Transverse colon (tissue), 4 donors: ENCODE data around the gene PAFAH1B2. TPM values are rescaled to one million over a fixed set of nuclear protein-coding genes. Genes with fewer than 3 reads are reported as not detected.

Experiments
- DNase-seq: peaks from one replicate; pipeline ENCODE4 v3.0.0-alpha.2; 2019
- H3K27ac ChIP-seq, 4 donors: fragments of 200-600 bp; sonication (generic); 2 replicates each; pipeline ENCODE4 v1.5.1; 2016 to 2018; ENCODE audit warnings: inconsistent platforms in 4 of 4
- H3K27me3 ChIP-seq: fragments of 200-600 bp; sonication (generic); 2 replicates; pipeline ENCODE4 v1.5.1; 2017; ENCODE audit warnings: inconsistent platforms
- H3K36me3 ChIP-seq, 4 donors: fragments of 200-600 bp; sonication (generic); 2 replicates each; pipeline ENCODE4 v1.5.1; 2017 to 2019; ENCODE audit warnings: inconsistent platforms in 4 of 4
- H3K4me1 ChIP-seq, 4 donors: fragments of 200-600 bp; sonication (generic); 2 replicates each; pipeline ENCODE4 v1.5.1; 2017 to 2020; ENCODE audit warnings: inconsistent platforms in 4 of 4
- H3K4me3 ChIP-seq, 4 donors: fragments of 200-600 bp; sonication (generic); 1 replicate in 1 of 4; 2 replicates in 3 of 4; pipeline versions ENCODE4 v1.5.1 to v1.6.1; 2017 to 2019; ENCODE audit warnings: inconsistent platforms in 4 of 4
- H3K9me3 ChIP-seq, 2 donors: fragments of 200-600 bp; sonication (generic); 2 replicates each; pipeline ENCODE4 v1.5.1; 2017 to 2019; ENCODE audit warnings: inconsistent platforms in 2 of 2
- EP300 ChIP-seq: sonication (generic); formaldehyde crosslinking; IDR thresholded peaks from one replicate; pipeline ENCODE4 v1.6.1; 2017; ENCODE audit warnings: antibody characterized with exemption, low read depth
- POLR2A ChIP-seq: fragments of 450-650 bp; IDR thresholded peaks from one replicate; pipeline ENCODE4 v1.6.1; 2016; ENCODE audit warnings: antibody characterized with exemption, mild to moderate bottlenecking, moderate library complexity
- POLR2AphosphoS5 ChIP-seq, 3 donors: sonication (generic); formaldehyde crosslinking; IDR thresholded peaks; one replicate each; pipeline ENCODE4 v1.6.1; 2016; ENCODE audit warnings: antibody characterized with exemption in 3 of 3
- WGBS, 2 donors: methylation state at CpG; one replicate each; pipeline ENCODE4 v1.1.5; 2018; ENCODE audit warnings: low coverage in 1 of 2; 5-methylcytosine and 5-hydroxymethylcytosine counted together
- in situ Hi-C, 4 donors: fragments of 200-750 bp; cut with MboI; loops; one replicate each; pipeline versions ENCODE4 v1.15.0 to v1.15.1; 2017; ENCODE audit warnings: low sequenced_read_pairs in 3 of 4, low pct_ligation_motif_present in 1 of 4, low pct_unique_long_range_greater_than_20kb in 1 of 4
- intact Hi-C: fragments of 100-400 bp; cut with DNase I; formaldehyde crosslinking; loops from one replicate; pipeline ENCODE4 v1.15.1; 2023; ENCODE audit warnings: low total_unique reads
- total RNA-seq, 4 donors: library from RNA; depleted of rRNA; stranded (reverse); fragments of >200 nt; gene quantifications; one replicate each; pipeline ENCODE4 v1.1.0, GENCODE V29; 2016
- TF ChIP-seq, protein P1 (sequence below), 5 experiments: fragments of 200-600 bp in 3 of 5; fragments of 450-650 bp in 2 of 5; sonication (generic) in 3 of 5; IDR thresholded peaks; 1 replicate in 2 of 5; 2 replicates in 3 of 5; pipeline ENCODE4 v1.5.1; 2016 to 2017; ENCODE audit warnings: antibody characterized with exemption in 5 of 5, inconsistent platforms in 3 of 5, mild to moderate bottlenecking in 2 of 5, moderate library complexity in 1 of 5

PAFAH1B2 gene
- total RNA-seq, 4 donors from 2014 or later = 18.1 to 90.8 (median 78.3) TPM

DNA sequence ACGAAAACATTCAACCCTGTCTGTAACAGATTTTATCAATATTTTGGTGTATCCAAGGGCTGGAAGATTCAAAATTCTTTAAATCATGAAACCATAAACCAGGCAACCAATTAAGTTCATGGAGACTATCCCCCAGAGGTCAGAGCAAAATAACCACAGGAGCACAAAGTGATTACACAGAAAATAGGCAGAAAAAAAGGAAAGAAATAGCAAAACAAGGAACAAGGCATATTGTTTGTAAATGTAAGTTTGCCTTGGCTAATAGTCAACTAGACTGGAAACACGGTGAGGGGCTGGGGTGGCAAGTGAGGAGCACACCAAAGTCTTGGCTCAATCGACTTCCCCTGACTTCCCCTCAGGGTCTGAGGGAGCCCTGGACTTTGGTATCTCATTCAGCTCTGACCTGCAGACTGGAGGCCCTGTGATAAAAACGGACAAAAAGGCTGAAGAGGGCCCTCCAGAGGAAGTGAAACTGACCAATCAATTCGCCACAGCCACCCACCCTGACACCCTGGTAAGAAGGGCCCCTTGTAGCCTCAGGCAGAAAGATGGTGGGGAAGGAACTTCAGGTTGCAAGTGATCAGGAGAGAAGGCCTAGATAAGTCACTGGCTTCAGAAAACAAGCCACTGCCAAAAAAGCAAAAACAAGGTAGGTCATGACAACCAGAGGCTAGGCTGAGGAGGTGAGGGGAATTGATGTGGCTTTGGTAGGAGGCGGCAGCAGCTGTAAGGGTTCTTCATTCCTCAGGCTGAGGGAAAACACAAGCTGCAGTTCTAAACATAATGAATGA, 47.7 kb upstream of the PAFAH1B2 start:
- WGBS, 2 donors = 32 to 34% methylated on average over 6 of the region's 6 CpGs
- DNase-seq = peak; percentile 52
- Histone ChIP-seq H3K36me3 (no peaks in the 10 kb centered on the region), H3K4me1 (peaks cover 19 to 55% (median 33%) of the 10 kb centered on the region in 4 donors), H3K27me3 (no peaks in the 10 kb centered on the region), H3K9me3 (no peaks in the 10 kb centered on the region), H3K27ac (peak overlapping the region; percentile 90 to 98 (median 96)), H3K4me3 (peak overlapping the region in 2 of 4 donors; percentile 67 to 98)
- in situ Hi-C loops = loop anchor here in 1 of 4 donors (25.0 kb wide), 1 partner anchor 109 kb away; no protein-coding TSS in a partner anchor
- intact Hi-C loops = no loop called here
- TF ChIP-seq POLR2AphosphoS5 (IDR thresholded peaks at IDR 0.05) (peak in 1 of 3 donors; percentile 9), EP300 (no peak)
- TF ChIP-seq, protein P1, sequence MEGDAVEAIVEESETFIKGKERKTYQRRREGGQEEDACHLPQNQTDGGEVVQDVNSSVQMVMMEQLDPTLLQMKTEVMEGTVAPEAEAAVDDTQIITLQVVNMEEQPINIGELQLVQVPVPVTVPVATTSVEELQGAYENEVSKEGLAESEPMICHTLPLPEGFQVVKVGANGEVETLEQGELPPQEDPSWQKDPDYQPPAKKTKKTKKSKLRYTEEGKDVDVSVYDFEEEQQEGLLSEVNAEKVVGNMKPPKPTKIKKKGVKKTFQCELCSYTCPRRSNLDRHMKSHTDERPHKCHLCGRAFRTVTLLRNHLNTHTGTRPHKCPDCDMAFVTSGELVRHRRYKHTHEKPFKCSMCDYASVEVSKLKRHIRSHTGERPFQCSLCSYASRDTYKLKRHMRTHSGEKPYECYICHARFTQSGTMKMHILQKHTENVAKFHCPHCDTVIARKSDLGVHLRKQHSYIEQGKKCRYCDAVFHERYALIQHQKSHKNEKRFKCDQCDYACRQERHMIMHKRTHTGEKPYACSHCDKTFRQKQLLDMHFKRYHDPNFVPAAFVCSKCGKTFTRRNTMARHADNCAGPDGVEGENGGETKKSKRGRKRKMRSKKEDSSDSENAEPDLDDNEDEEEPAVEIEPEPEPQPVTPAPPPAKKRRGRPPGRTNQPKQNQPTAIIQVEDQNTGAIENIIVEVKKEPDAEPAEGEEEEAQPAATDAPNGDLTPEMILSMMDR (IDR thresholded peaks at IDR 0.05) = no peak

DNA sequence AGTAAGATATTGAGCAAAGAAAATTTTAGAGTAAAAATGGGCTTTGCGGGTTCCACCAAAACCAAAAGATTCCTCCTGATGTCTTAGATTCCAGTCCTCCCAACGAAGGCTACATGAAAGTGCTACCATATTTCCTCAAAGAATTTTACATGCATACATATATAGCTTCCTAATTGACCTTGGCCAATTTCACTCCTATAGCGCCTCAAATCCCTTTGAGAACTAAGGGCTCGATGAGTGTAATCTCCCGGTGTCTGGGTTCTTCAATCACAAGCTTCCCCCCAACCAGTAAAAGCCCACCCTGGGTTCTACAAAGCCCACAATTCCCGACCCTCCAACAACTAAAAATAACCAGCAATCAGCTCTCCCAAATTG, 47.1 kb upstream of the PAFAH1B2 start:
- Histone ChIP-seq H3K27ac (peak overlapping the region; percentile 90 to 98 (median 96)), H3K9me3 (no peaks in the 10 kb centered on the region), H3K4me3 (peak overlapping the region; percentile 48 to 99 (median 82)), H3K4me1 (peaks cover 19 to 55% (median 33%) of the 10 kb centered on the region in 4 donors), H3K36me3 (no peaks in the 10 kb centered on the region), H3K27me3 (no peaks in the 10 kb centered on the region)
- no peak for DNase-seq
- in situ Hi-C loops (loop anchor here in 1 of 4 donors (25.0 kb wide), 1 partner anchor 110 kb away; no protein-coding TSS in a partner anchor), intact Hi-C loops (no loop called here)
- WGBS, 2 donors = 34 to 64% methylated on average over 2 to 6 of the region's 6 CpGs
- TF ChIP-seq EP300 (no peak), POLR2A (no peak), POLR2AphosphoS5 (IDR thresholded peaks at IDR 0.05) (no peak)
- TF ChIP-seq, protein P1 (IDR thresholded peaks at IDR 0.05) = no peak

DNA sequence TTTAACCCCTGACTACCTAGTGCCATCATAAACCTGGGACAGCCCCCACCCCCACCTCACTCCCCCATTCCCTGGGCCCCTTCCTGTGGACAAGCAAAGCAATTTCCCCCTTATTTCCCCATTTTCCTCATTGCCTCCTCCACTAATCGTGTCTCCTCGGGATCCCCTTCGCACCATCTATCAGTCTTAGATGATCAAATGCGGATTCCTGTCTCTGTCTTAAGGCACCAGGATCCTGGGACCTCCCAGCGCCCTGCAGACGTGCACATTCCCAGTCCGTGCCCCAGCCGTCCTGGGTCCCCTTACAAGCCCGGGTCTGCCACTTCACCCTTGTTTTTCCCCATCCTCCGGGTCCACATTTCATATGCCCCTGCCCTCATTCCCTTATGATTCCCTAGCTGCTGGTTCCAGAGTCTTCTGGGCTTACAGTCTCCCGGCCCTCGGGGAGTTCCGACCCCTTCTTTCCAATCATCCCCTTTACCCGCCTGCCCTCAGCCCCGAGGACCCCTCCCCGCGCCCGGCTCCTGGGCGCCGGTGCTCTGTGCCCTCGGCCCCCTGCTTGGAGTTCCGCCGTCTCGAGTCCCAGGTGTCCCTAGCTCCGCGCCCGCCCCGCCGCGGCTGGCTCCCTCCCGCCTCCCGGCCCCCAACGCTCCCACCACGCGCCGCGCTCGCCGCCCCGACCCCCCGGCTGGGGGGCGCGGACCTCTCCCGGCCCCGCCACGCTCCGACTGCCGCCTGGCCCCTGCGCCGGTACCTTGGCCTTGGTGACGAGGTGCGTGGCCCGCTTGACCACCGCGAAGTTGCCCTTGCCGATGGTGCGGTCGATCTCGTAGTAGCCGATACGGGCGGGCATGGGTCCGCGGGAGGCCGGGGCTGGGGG, 46.5 kb upstream of the PAFAH1B2 start:
- 2% methylated on average over 30 of the region's 65 CpGs; no CpG with 5 or more reads in 1 of the 2 donors for WGBS, 2 donors
- intact Hi-C loops = no loop called here
- in situ Hi-C loops = loop anchor here in 1 of 4 donors (25.0 kb wide), 1 partner anchor 110 kb away; no protein-coding TSS in a partner anchor

More for the DNA sequence above, 46.5 kb upstream of the PAFAH1B2 start:
- H3K36me3 ChIP-seq = no peaks in the 10 kb centered on the region
- DNase-seq = peak; percentile 44
- H3K27ac ChIP-seq = peak overlapping the region; percentile 90 to 98 (median 96)
- H3K4me1 ChIP-seq = peaks cover 19 to 48% (median 33%) of the 10 kb centered on the region in 4 donors
- H3K27me3 ChIP-seq = no peaks in the 10 kb centered on the region
- H3K9me3 ChIP-seq = no peaks in the 10 kb centered on the region
- TF ChIP-seq POLR2AphosphoS5 (IDR thresholded peaks at IDR 0.05) (no peak), EP300 (no peak)
- TF ChIP-seq, protein P1 (IDR thresholded peaks at IDR 0.05) = no peak
- H3K4me3 ChIP-seq = peak overlapping the region; percentile 48 to 99 (median 82)
